ENCODE data around the gene CACHD1. TPM values are rescaled to one million over a fixed set of nuclear protein-coding genes. Genes with fewer than 3 reads are reported as not detected.

Gene CACHD1
- total and polyA plus RNA-seq, 2 of the 8 experiments (the other 6 are each of a cell fraction or from before 2014, with no cell fraction given) = 22.2 to 42.5 TPM

GRCh38 chr1:64516301-64516700 is 46.4 kb downstream of the CACHD1 start:
- Histone ChIP-seq H4K8ac (ENCODE audit: extremely low read depth, insufficient read depth, low read length) (no peak overlapping the region), H3K4me1 (replicated peaks in 1 of 4; ENCODE audit: control insufficient read depth in 3 of 4, insufficient read depth in 4 of 4, low read length in 3 of 4) (peaks cover 4 to 32% (median 24%) of the 10 kb centered on the region in 4 experiments), H2AFZ (ENCODE audit: low read length) (no peak overlapping the region), H2BK12ac (ENCODE audit: low read depth, low read length) (no peak overlapping the region), H3K4me3 (ENCODE audit: extremely low read depth in 1 of 4, insufficient read depth in 2 of 4, low read depth in 3 of 4, low read length in 4 of 4) (no peak overlapping the region), H3K9ac (replicated peaks in 1 of 4; ENCODE audit: extremely low read depth in 1 of 4, low read depth in 3 of 4, low read length in 3 of 4) (no peak overlapping the region), H3K4ac (replicated peaks; ENCODE audit: insufficient read length, low read depth, low read length) (no peak overlapping the region), H3K23me2 (ENCODE audit: low read depth, low read length) (no peaks in the 10 kb centered on the region), H3K4me2 (ENCODE audit: insufficient read depth in 1 of 2, low read depth in 2 of 2, low read length in 2 of 2) (peak overlapping the region in 1 of 2 experiments; percentile 20; a peak in 1 of 4 replicates), H2BK20ac (ENCODE audit: low read length) (no peak overlapping the region), H4K20me1 (replicated peaks in 1 of 2; ENCODE audit: control insufficient read depth in 1 of 2, insufficient read depth in 2 of 2, low read length in 2 of 2) (peaks cover 16 to 30% of the 10 kb centered on the region in 2 experiments), H2AK5ac (ENCODE audit: low read depth, low read length) (no peak overlapping the region), H3K14ac (ENCODE audit: insufficient read length) (no peak overlapping the region), H2BK120ac (replicated peaks; ENCODE audit: low read depth, low read length) (no peak overlapping the region), H3K36me3 (ENCODE audit: control insufficient read depth in 2 of 4, insufficient read depth in 4 of 4, low read length in 3 of 4) (no peaks in the 10 kb centered on the region), H3K56ac (replicated peaks; ENCODE audit: insufficient read length, low read depth, low read length) (no peak overlapping the region), H2BK5ac (ENCODE audit: low read depth, low read length) (no peak overlapping the region), H3K27ac (ENCODE audit: low read depth, low read length) (no peak overlapping the region), H4K91ac (replicated peaks; ENCODE audit: insufficient read length, low read length) (no peak overlapping the region), H3K23ac (ENCODE audit: insufficient read length) (no peak overlapping the region), H3K27me3 (replicated peaks in 1 of 4; ENCODE audit: control insufficient read depth in 3 of 4, extremely low read depth in 1 of 4, insufficient read depth in 3 of 4, low read length in 3 of 4) (peaks cover 0 to 1% (median 0%) of the 10 kb centered on the region in 4 experiments; a peak in 1 of 7 replicates), H3K9me3 (ENCODE audit: insufficient read depth in 2 of 2, low read depth in 1 of 2, low read length in 1 of 2) (no peaks in the 10 kb centered on the region), H3K79me2 (ENCODE audit: control insufficient read depth in 1 of 2, insufficient read depth in 2 of 2, low read length in 2 of 2) (peaks cover 0 to 99% of the 10 kb centered on the region in 2 experiments; a peak in 3 of 4 replicates), H4K5ac (ENCODE audit: insufficient read length, low read depth, low read length) (no peak overlapping the region), H2BK15ac (ENCODE audit: low read length) (no peak overlapping the region), H3K18ac (ENCODE audit: extremely low read depth, low read length) (no peak overlapping the region), H3K79me1 (ENCODE audit: low read depth, low read length) (peaks cover 8% of the 10 kb centered on the region; the same call in 1 of the 2 replicates)
- no peak for FAIRE-seq
- POLR2A ChIA-PET (ENCODE audit: partially characterized antibody) = no interaction called here
- no peak for DNase-seq (ENCODE audit: low read depth in 1 of 2, low spot score in 2 of 2)
- WGBS, 2 experiments (ENCODE audit: extremely low coverage in 1 of 2, insufficient coverage in 1 of 2, insufficient read length in 1 of 2, insufficient replicate concordance in 2 of 2, low coverage in 1 of 2, low lambda C conversion rate in 2 of 2, missing lambda C conversion rate in 1 of 2) = 86% methylated on average over 7 of the region's 7 CpGs; no CpG with 5 or more reads in 1 of the 2 experiments
- CTCF ChIA-PET (ENCODE audit: partially characterized antibody) = interaction anchor here (0.6 to 1.6 kb wide), 2 partner anchors 38 to 185 kb away, joined by 3 to 4 read pairs; no protein-coding TSS in a partner anchor
- TF ChIP-seq BCL11A (IDR thresholded peaks at IDR 0.05; ENCODE audit: low read depth in 2 of 2, low read length in 2 of 2) = no peak
- no peak for TF ChIP-seq TCF12 (IDR thresholded peaks at IDR 0.05; ENCODE audit: low read depth, low read length)
- TF ChIP-seq TBP (IDR thresholded peaks at IDR 0.05; ENCODE audit: low read depth, low read length) = no peak
- no peak for TF ChIP-seq HDAC2 (IDR thresholded peaks at IDR 0.05; ENCODE audit: borderline replicate concordance in 1 of 2, low read depth in 2 of 2, low read length in 2 of 2)
- TF ChIP-seq RBBP5 (IDR thresholded peaks at IDR 0.05; ENCODE audit: borderline replicate concordance, low read depth, low read length) = no peak
- TF ChIP-seq SRF (IDR thresholded peaks at IDR 0.05; ENCODE audit: low read depth, low read length) = no peak
- TF ChIP-seq NANOG (IDR thresholded peaks at IDR 0.05; ENCODE audit: insufficient read depth, low read depth, low read length, poor library complexity, severe bottlenecking) = no peak
- no peak for TF ChIP-seq POLR2AphosphoS5 (IDR thresholded peaks at IDR 0.05; ENCODE audit: low read depth, low read length)
- TF ChIP-seq EGR1 (IDR thresholded peaks at IDR 0.05; ENCODE audit: borderline replicate concordance, low read depth, low read length) = no peak
- no peak for TF ChIP-seq JUND (IDR thresholded peaks at IDR 0.05; ENCODE audit: low read length)
- no peak for TF ChIP-seq SUZ12 (IDR thresholded peaks at IDR 0.05; ENCODE audit: low read length)
- no peak for TF ChIP-seq ZNF274 (IDR thresholded peaks at IDR 0.05; ENCODE audit: borderline replicate concordance, extremely low read depth, low read length)
- TF ChIP-seq POLR2A (IDR thresholded peaks at IDR 0.05; ENCODE audit: control extremely low read depth in 1 of 2, low read depth in 2 of 2, low read length in 2 of 2) = no peak
- TF ChIP-seq, protein P1, sequence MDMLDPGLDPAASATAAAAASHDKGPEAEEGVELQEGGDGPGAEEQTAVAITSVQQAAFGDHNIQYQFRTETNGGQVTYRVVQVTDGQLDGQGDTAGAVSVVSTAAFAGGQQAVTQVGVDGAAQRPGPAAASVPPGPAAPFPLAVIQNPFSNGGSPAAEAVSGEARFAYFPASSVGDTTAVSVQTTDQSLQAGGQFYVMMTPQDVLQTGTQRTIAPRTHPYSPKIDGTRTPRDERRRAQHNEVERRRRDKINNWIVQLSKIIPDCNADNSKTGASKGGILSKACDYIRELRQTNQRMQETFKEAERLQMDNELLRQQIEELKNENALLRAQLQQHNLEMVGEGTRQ (IDR thresholded peaks at IDR 0.05; ENCODE audit: low read length) = no peak

Measured in H1 (cell line).